ENCODE results near the gene ZNF420.
"Not testable (repeated sequence)": the region's sequence is repeated elsewhere in the genome, so short reads cannot be mapped to it uniquely, and the experiment has no call there.

ZNF420 gene

GRCh38 chr19:37077934-37078716 is at the start of gene ZNF420:
Gene ZNF420, plus strand, starts transcription at chr19:37078433. Its CDS starts 10,686 bp downstream, at chr19:37089119.
- peak; percentile 74 to 93 for DNase-seq (ENCODE audit: low spot score in 2 of 2)
- H3K9me3 Mint-ChIP-seq, result peaks cover 9% of the 10 kb centered on the region
- H3K4me3 Mint-ChIP-seq, result peak within 1 kb of the TSS; percentile 96
- peak; percentile 98 for ATAC-seq
- peaks cover 20% of the 10 kb centered on the region for H3K36me3 Mint-ChIP-seq
- H3K4me1 Mint-ChIP-seq, result peaks cover 25% of the 10 kb centered on the region
- H3K27ac Mint-ChIP-seq, result peak within 1 kb of the TSS; percentile 96

DNA sequence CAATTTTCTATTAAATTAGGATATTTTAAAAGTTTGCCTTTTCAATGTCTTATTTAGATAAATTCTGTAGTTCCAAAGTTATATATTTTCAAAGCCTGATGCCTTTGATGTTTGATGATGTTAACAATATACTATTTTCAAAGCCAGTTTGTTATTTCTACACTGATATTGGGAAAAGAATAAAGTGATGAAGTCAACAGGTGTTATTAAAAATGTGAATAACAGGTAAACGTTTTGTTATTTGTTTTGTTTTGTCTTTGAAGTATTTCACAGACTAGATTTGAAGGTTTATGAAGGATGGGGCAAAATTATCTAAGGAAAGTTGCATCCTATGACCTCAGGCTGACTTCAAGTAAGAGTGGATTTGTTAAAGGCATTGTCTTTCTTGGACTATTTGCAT is 33.1 kb upstream of the ZNF420 start:
- no peaks in the 10 kb centered on the region for H3K36me3 Mint-ChIP-seq
- no peak overlapping the region for H3K27ac Mint-ChIP-seq
- no peaks in the 10 kb centered on the region for H3K4me1 Mint-ChIP-seq
- no peak for DNase-seq (ENCODE audit: low spot score in 2 of 2)
- peaks cover 17% of the 10 kb centered on the region for H3K9me3 Mint-ChIP-seq
- no peak for ATAC-seq
- H3K4me3 Mint-ChIP-seq, result no peak overlapping the region

DNA sequence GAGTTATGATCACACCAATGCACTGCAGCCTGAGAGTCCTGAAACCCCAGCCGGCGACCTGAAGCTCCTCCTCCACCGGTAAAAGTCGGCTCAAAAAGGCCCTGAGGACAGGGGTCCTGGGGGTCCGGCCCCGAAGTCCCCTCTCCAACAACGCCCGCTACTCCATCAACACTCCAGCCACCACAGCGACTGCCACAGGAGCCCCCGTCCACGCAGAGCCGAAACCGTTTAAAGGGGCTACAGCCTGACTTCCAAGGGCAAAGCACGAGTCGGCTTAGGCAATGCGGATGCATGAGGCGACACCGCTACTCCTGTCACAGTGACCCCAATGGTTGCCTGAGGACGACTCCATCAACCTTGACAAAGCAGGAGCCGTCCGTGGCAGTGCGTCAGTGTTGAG is 22.9 kb upstream of the ZNF420 start:
- H3K4me3 Mint-ChIP-seq, result no peak overlapping the region
- H3K4me1 Mint-ChIP-seq, result no peaks in the 10 kb centered on the region
- no peak overlapping the region for H3K27ac Mint-ChIP-seq
- DNase-seq (ENCODE audit: low spot score in 2 of 2) (no peak), ATAC-seq (no peak)
- no peaks in the 10 kb centered on the region for H3K36me3 Mint-ChIP-seq
- H3K9me3 Mint-ChIP-seq, result peaks cover 25% of the 10 kb centered on the region

DNA sequence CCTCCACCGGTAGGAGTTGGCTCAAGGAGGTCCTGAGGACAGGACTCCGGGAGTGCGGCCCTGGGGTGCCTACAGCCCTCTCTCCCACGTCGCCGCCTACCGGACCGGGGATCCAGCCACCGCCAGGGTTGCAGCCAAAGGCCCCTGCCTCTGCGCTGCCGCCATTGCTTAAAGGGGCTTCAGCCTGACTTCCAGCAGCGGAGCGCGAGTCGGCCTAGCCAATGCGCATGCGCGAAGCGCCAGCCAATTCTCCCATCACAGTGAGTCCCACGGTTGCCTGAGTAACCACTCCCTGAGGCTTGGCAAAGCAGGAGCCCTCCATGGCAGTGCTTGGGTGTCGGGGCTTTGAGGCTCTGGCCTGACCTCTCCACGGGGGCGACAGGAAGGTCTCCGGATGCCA is 21.5 kb upstream of the ZNF420 start:
- Mint-ChIP-seq H3K4me1 (no peaks in the 10 kb centered on the region), H3K4me3 (no peak overlapping the region), H3K9me3 (peaks cover 26% of the 10 kb centered on the region), H3K36me3 (no peaks in the 10 kb centered on the region), H3K27ac (no peak overlapping the region)
- ATAC-seq, result no peak
- DNase-seq (ENCODE audit: low spot score in 2 of 2), result no peak

DNA sequence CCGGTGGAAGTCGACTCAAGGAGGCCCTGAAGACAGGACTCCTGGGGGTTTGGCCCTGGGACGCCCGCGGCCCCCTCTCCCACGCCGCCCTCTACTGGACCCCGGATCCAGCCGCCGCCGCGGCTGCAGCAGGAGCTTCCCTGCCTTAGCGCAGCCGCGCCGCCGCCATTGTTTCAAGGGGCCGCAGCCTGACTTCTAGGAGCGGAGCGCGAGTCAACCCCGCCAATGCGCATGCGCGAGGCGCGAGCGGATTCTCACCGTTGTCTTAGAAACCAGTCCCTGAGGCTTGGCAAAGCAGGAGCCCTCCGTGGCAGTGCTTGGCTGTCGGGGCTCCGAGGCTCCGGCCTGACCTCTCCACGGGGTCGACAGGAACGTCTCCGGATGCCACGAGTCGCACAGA is 19.1 kb upstream of the ZNF420 start:
- Mint-ChIP-seq H3K4me3 (no peak overlapping the region), H3K36me3 (no peaks in the 10 kb centered on the region), H3K4me1 (no peaks in the 10 kb centered on the region), H3K27ac (no peak overlapping the region), H3K9me3 (peaks cover 33% of the 10 kb centered on the region)
- no peak for ATAC-seq
- no peak for DNase-seq (ENCODE audit: low spot score in 2 of 2)

DNA sequence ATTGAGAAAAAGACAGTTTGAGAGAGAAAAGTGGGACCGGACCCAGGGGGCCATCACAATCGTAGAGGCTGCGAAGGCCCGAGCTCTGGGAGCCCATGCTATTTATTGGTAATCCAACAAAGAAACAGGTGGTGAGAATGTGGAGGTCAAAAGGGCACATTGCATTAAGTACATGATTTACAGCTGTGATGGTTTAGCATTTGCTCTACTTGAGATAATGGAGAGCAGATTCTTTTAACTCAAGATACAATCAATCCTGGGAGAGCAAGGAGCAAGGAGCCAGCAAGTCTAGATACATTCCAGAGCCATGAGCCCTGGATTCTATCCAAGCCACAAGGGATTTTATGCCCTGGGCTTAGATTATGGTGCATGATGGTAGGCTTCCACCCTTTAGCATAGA is 13.3 kb upstream of the ZNF420 start:
- not testable (repeated sequence) for H3K4me3 Mint-ChIP-seq; H3K4me1 Mint-ChIP-seq; H3K27ac Mint-ChIP-seq; ATAC-seq; H3K36me3 Mint-ChIP-seq; DNase-seq (ENCODE audit: low spot score in 2 of 2)
- peaks cover 42% of the 10 kb centered on the region for H3K9me3 Mint-ChIP-seq

DNA sequence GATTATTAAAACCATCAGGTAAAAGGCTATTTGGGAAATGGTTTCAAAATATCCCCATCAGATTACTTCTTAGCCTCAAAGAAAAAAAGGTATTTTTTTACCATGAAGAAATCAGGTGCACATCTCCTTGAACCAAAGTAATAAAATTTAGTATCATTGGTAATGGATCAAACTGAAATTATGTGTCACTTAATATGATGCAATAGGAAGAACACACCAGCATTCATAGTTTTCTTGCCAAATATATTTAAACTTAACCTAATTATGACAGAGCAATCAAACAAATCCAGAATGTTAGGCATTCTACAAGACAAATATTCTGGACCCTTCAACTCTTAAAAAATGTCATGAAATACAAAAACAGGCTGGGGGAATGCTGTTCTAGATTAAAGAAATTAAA is 4.1 kb upstream of the ZNF420 start:
- Mint-ChIP-seq H3K4me3 (no peak overlapping the region), H3K4me1 (peaks cover 19% of the 10 kb centered on the region), H3K36me3 (peaks cover 8% of the 10 kb centered on the region), H3K9me3 (peaks cover 4% of the 10 kb centered on the region), H3K27ac (no peak overlapping the region)
- DNase-seq (ENCODE audit: low spot score in 2 of 2) (no peak), ATAC-seq (no peak)

GRCh38 chr19:37074819-37075362 is 3.3 kb upstream of the ZNF420 start:
- peaks cover 25% of the 10 kb centered on the region for H3K4me1 Mint-ChIP-seq
- no peak overlapping the region for H3K27ac Mint-ChIP-seq
- H3K4me3 Mint-ChIP-seq, result no peak overlapping the region
- ATAC-seq (no peak), DNase-seq (ENCODE audit: low spot score in 2 of 2) (no peak)
- H3K9me3 Mint-ChIP-seq, result no peaks in the 10 kb centered on the region
- peaks cover 8% of the 10 kb centered on the region for H3K36me3 Mint-ChIP-seq

GRCh38 chr19:37076524-37076923 is 1.7 kb upstream of the ZNF420 start:
- H3K4me1 Mint-ChIP-seq, result peaks cover 25% of the 10 kb centered on the region
- H3K9me3 Mint-ChIP-seq; DNase-seq (ENCODE audit: low spot score in 2 of 2); H3K27ac Mint-ChIP-seq; ATAC-seq; H3K4me3 Mint-ChIP-seq; H3K36me3 Mint-ChIP-seq: not testable (repeated sequence)

DNA sequence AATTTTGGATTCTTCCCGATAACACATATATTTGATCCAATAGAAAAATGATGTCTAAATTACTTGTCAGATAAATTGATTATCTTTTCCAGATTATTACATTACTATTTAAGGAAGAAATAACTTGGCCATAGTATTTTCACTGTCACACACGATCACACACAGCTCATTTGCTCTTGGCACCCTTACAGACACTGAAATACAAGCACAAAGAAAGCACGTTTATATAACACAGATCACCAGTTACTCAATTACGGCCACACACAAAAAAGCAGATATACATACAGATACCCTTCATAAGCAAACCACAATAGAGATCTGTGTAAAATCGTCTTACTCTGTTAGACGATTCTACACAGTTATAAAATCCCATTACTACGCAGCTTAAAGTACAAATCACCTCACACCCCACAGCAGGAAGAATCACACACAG is 716 bp upstream of the ZNF420 start:
- H3K4me1 Mint-ChIP-seq, result peaks cover 25% of the 10 kb centered on the region
- peak overlapping the region; percentile 96 for H3K27ac Mint-ChIP-seq
- no peak for DNase-seq (ENCODE audit: low spot score in 2 of 2)
- ATAC-seq, result no peak
- peak overlapping the region; percentile 96 for H3K4me3 Mint-ChIP-seq
- H3K36me3 Mint-ChIP-seq, result peaks cover 14% of the 10 kb centered on the region
- H3K9me3 Mint-ChIP-seq, result peaks cover 9% of the 10 kb centered on the region

DNA sequence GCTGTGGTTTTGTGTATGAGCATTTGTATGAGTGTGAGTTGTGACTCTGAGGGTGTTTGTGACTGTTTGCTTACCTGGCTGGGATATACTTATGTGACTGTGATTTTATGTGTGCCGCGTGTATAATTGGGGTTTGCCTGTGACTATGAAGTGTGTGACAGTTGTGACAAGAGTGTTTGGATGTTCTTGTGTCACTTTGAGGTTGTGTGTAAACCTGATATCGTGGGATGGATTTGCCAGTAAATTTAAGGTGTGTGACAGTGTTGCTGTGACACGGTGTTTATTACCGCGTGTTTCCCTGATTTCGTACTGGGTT is 442 bp downstream of the ZNF420 start:
- H3K4me3 Mint-ChIP-seq, result peak overlapping the region; percentile 96
- no peak for ATAC-seq
- H3K36me3 Mint-ChIP-seq, result peaks cover 21% of the 10 kb centered on the region
- no peak for DNase-seq (ENCODE audit: low spot score in 2 of 2)
- peaks cover 25% of the 10 kb centered on the region for H3K4me1 Mint-ChIP-seq
- H3K27ac Mint-ChIP-seq, result peak overlapping the region; percentile 96
- peaks cover 9% of the 10 kb centered on the region for H3K9me3 Mint-ChIP-seq

GRCh38 chr19:37079238-37079637 is 1.0 kb downstream of the ZNF420 start:
- ATAC-seq, result no peak
- Mint-ChIP-seq H3K4me1 (peaks cover 25% of the 10 kb centered on the region), H3K9me3 (peaks cover 9% of the 10 kb centered on the region), H3K4me3 (peak overlapping the region; percentile 96), H3K27ac (peak overlapping the region; percentile 96), H3K36me3 (peaks cover 21% of the 10 kb centered on the region)
- DNase-seq (ENCODE audit: low spot score in 2 of 2), result no peak

GRCh38 chr19:37082307-37082706 is 4.1 kb downstream of the ZNF420 start:
- H3K27ac Mint-ChIP-seq, result no peak overlapping the region
- DNase-seq (ENCODE audit: low spot score in 2 of 2) (no peak), ATAC-seq (no peak)
- H3K4me1 Mint-ChIP-seq, result peaks cover 36% of the 10 kb centered on the region
- H3K36me3 Mint-ChIP-seq, result peaks cover 28% of the 10 kb centered on the region
- peaks cover 23% of the 10 kb centered on the region for H3K9me3 Mint-ChIP-seq
- H3K4me3 Mint-ChIP-seq, result no peak overlapping the region

DNA sequence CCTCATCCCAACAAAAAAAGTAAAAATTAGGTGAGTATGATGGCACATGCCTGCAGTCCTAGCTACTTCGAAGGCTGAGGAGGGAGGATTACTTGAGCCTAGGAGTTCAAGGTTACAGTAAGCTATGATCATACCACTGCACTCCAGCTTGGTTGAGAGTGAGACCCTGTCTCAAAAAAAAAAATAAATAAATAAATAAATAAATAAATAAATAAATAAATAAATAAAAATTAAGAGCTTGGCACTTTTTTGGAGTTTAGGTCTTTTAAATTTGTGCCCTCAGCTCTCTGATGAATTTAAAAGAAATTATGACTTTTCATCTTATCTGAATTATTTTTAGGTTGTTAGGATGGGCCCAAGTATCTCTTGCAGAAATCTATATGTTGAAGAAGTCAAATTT is 8.9 kb downstream of the ZNF420 start:
- no peak overlapping the region for H3K27ac Mint-ChIP-seq
- no peak overlapping the region for H3K4me3 Mint-ChIP-seq
- H3K36me3 Mint-ChIP-seq, result peaks cover 51% of the 10 kb centered on the region
- peaks cover 22% of the 10 kb centered on the region for H3K9me3 Mint-ChIP-seq
- peaks cover 11% of the 10 kb centered on the region for H3K4me1 Mint-ChIP-seq
- DNase-seq (ENCODE audit: low spot score in 2 of 2), result no peak
- ATAC-seq, result no peak

- Mint-ChIP-seq H3K4me3 (no peak overlapping the region), H3K9me3 (peaks cover 26% of the 10 kb centered on the region), H3K36me3 (peaks cover 99% of the 10 kb centered on the region), H3K27ac (no peak overlapping the region), H3K4me1 (no peaks in the 10 kb centered on the region)
- ATAC-seq (no peak), DNase-seq (ENCODE audit: low spot score in 2 of 2) (no peak)
Measured at GRCh38 chr19:37095859-37096258, 17.6 kb downstream of the ZNF420 start.

DNA sequence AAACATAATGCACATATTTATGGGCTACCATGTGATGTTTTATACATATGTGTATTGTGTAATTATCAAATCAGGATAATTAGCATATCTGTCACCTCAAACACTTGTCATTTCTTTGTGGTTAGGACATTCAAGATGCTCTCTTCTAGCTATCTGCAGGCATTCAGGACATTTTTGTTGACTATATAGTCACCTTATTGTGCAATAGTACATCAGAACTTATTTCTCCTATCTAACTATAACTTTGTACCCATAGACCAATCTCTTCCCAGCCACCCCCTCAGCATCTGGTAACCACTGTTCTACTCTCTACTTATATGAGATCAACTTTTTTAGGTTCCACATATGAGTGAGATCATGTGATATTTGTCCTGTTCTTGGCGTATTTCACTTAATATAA is 20.3 kb downstream of the ZNF420 start:
- no peaks in the 10 kb centered on the region for H3K4me1 Mint-ChIP-seq
- DNase-seq (ENCODE audit: low spot score in 2 of 2), result no peak
- peaks cover 31% of the 10 kb centered on the region for H3K9me3 Mint-ChIP-seq
- no peak overlapping the region for H3K27ac Mint-ChIP-seq
- peaks cover 99% of the 10 kb centered on the region for H3K36me3 Mint-ChIP-seq
- no peak for ATAC-seq
- H3K4me3 Mint-ChIP-seq, result no peak overlapping the region
